Measurements from ENCODE around the gene OR13A1. TPM values are rescaled to one million over a fixed set of nuclear protein-coding genes. Genes with fewer than 3 reads are reported as not detected.

OR13A1 gene
- total and polyA plus RNA-seq, 3 donors from 2014 or later: 0.15 to 0.79 (median 0.50) TPM

- DNase-seq: no peak
- no peaks in the 10 kb centered on the region for H3K4me1 ChIP-seq
- no peaks in the 10 kb centered on the region for H3K27me3 ChIP-seq
- no peak overlapping the region for H3K4me3 ChIP-seq
- no peak overlapping the region for H3K27ac ChIP-seq
- no peaks in the 10 kb centered on the region for H3K9me3 ChIP-seq
- TF ChIP-seq POLR2A (IDR thresholded peaks at IDR 0.05): no peak
- TF ChIP-seq, protein P1, sequence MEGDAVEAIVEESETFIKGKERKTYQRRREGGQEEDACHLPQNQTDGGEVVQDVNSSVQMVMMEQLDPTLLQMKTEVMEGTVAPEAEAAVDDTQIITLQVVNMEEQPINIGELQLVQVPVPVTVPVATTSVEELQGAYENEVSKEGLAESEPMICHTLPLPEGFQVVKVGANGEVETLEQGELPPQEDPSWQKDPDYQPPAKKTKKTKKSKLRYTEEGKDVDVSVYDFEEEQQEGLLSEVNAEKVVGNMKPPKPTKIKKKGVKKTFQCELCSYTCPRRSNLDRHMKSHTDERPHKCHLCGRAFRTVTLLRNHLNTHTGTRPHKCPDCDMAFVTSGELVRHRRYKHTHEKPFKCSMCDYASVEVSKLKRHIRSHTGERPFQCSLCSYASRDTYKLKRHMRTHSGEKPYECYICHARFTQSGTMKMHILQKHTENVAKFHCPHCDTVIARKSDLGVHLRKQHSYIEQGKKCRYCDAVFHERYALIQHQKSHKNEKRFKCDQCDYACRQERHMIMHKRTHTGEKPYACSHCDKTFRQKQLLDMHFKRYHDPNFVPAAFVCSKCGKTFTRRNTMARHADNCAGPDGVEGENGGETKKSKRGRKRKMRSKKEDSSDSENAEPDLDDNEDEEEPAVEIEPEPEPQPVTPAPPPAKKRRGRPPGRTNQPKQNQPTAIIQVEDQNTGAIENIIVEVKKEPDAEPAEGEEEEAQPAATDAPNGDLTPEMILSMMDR (IDR thresholded peaks at IDR 0.05): no peak
- WGBS, 2 donors: 76 to 83% methylated on average over 2 of the region's 2 CpGs
- intact Hi-C loops (cut with DNase I; ENCODE audit: low total_unique reads): no loop called here
- H3K36me3 ChIP-seq (ENCODE audit: low read depth, missing control alignments): no peaks in the 10 kb centered on the region
Observed at GRCh38 chr10:45294681-45295080, 20.7 kb downstream of the OR13A1 start.

DNA sequence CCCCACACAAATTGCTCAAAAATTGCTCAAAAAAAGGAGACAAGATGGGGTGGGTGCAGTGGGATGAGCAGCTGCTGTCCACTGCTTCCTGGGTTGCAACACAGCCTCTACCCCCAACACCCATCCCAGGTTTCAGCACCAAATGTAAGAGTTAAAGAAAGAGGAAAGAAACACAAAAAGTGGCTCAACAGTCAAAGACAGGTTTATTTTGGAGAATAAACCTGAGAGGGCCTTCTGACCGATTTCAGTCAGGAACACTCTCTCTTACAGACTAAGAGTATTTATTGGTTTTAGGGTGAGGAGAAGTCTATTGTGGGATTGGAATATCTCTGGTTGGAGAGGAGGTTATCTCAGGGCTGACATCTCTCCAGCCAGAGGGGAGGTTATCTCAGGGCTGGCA is 28.4 kb downstream of the OR13A1 start:
- Histone ChIP-seq H3K27ac (no peak overlapping the region), H3K4me3 (no peak overlapping the region), H3K4me1 (no peaks in the 10 kb centered on the region), H3K9me3 (no peaks in the 10 kb centered on the region), H3K27me3 (no peaks in the 10 kb centered on the region), H3K36me3 (ENCODE audit: low read depth, missing control alignments) (no peaks in the 10 kb centered on the region)
- WGBS, 2 donors: 69 to 92% methylated on average over 1 of the region's 1 CpG
- no peak for TF ChIP-seq POLR2A (IDR thresholded peaks at IDR 0.05)
- TF ChIP-seq, protein P1 (IDR thresholded peaks at IDR 0.05): no peak
- DNase-seq: no peak
- intact Hi-C loops (cut with DNase I; ENCODE audit: low total_unique reads): no loop called here

DNA sequence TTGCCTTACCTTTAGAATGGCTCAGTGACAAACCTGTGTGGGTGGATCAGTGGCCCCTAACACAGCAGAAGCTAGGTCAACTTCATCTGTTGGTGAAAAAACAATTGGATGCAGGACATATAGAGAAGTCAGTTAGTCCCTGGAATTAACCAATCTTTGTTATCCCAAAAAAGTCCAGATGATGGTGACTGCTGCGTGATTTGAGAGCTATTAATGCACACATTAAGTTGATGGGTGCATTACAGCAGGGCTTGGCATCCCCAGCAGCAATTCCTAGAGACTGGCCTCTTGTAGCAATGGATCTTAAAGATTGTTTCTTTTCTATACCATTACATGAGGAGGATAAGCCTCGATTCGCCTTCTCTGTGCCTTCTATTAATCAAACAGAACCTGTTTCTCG is 33.3 kb downstream of the OR13A1 start:
- TF ChIP-seq, protein P1 (IDR thresholded peaks at IDR 0.05): no peak
- no peak for TF ChIP-seq POLR2A (IDR thresholded peaks at IDR 0.05)
- DNase-seq: no peak
- H3K4me1 ChIP-seq: no peaks in the 10 kb centered on the region
- WGBS, 2 donors: 54 to 82% methylated on average over 4 of the region's 4 CpGs
- H3K4me3 ChIP-seq: no peak overlapping the region
- H3K9me3 ChIP-seq: no peaks in the 10 kb centered on the region
- H3K27me3 ChIP-seq: no peaks in the 10 kb centered on the region
- intact Hi-C loops (cut with DNase I; ENCODE audit: low total_unique reads): no loop called here
- no peak overlapping the region for H3K27ac ChIP-seq
- H3K36me3 ChIP-seq (ENCODE audit: low read depth, missing control alignments): no peaks in the 10 kb centered on the region

DNA sequence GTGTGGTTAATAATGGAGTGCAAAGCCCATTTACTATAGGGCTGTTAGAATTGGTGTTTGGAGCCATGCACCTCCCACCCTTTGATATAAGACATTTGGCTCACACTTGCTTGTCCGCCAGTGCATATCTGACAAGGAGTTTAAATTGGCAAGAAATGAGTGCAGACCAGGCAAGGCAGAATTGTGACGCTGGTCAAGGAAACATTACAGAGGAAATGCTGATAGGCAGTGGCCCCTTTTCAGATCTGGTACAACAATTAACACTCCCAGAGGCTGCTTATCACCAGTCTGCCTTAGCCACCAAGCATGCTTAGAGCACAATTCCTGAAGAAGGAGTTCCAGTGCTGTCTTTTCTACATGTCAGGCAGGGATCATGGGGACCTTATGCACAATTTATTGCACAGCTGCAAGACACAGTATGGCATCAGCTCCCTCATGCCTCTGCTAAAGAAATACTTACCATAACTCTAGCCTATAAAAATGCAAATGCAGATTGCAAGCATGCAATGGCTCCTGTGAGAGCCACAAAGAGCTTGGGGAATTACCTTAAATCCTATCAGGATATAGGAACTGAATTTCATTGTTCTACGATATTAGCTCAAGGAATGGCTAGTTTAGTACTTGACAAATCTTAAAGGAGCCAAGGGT is 35.2 kb downstream of the OR13A1 start:
- intact Hi-C loops (cut with DNase I; ENCODE audit: low total_unique reads): no loop called here

More for the DNA sequence above, 35.2 kb downstream of the OR13A1 start:
- Histone ChIP-seq H3K27me3 (no peaks in the 10 kb centered on the region), H3K27ac (no peak overlapping the region), H3K9me3 (no peaks in the 10 kb centered on the region), H3K36me3 (ENCODE audit: low read depth, missing control alignments) (no peaks in the 10 kb centered on the region), H3K4me3 (no peak overlapping the region), H3K4me1 (no peaks in the 10 kb centered on the region)
- TF ChIP-seq, protein P1 (IDR thresholded peaks at IDR 0.05): no peak
- no peak for TF ChIP-seq POLR2A (IDR thresholded peaks at IDR 0.05)
- no peak for DNase-seq
- 23 to 33% methylated on average over 3 of the region's 3 CpGs for WGBS, 2 donors

Data from testis (tissue), 3 donors.